ENCODE measurements around the gene ACSL6.

The ACSL6 gene

GRCh38 chr5:132021654-132022053 is 10.2 kb upstream of the ACSL6 start:
- no peak overlapping the region for H3K4me3 ChIP-seq (ENCODE audit: low read depth, low read length)
- DNase-seq (ENCODE audit: low read depth) = no peak

DNA sequence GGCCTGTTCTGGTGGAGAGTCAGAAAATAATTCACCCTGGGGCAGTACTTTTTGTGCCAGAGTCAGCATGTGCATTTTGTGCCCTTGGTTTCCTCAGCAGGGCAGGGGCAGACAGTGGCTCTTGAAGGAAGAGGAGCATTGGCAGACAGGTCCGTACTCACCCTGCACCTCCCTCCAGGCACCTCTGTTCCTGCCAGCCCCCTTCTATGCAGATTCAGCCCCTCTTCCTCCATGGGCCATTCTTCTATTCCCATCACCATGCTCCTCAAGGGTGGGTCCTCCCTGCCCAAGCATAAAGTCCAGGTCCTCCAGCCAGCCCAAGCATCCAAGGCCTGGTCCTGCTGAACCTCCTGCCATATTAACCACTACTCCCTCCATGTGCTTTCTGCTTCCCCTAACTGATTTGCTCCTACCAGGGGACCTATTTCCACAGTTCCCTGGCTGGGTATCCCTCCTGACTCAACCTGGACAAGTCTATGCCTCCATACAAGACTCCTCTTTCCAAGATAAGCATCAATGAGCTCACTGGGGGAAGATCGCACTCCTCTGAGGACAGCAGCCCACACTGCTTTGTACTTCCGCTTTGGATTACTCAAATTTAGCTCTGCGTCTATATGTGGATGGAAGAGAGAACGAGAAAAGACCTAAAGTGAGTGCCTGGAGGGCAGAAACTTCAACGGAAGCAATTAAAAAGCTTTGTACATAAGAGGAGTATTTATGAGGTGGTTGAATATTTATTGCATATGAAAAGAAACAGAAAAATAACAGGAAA is 9.3 kb upstream of the ACSL6 start:
- H3K4me3 ChIP-seq (ENCODE audit: low read depth, low read length) = no peak overlapping the region
- TF ChIP-seq, protein P1, sequence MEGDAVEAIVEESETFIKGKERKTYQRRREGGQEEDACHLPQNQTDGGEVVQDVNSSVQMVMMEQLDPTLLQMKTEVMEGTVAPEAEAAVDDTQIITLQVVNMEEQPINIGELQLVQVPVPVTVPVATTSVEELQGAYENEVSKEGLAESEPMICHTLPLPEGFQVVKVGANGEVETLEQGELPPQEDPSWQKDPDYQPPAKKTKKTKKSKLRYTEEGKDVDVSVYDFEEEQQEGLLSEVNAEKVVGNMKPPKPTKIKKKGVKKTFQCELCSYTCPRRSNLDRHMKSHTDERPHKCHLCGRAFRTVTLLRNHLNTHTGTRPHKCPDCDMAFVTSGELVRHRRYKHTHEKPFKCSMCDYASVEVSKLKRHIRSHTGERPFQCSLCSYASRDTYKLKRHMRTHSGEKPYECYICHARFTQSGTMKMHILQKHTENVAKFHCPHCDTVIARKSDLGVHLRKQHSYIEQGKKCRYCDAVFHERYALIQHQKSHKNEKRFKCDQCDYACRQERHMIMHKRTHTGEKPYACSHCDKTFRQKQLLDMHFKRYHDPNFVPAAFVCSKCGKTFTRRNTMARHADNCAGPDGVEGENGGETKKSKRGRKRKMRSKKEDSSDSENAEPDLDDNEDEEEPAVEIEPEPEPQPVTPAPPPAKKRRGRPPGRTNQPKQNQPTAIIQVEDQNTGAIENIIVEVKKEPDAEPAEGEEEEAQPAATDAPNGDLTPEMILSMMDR (conservative IDR thresholded peaks at IDR 0.05; ENCODE audit: low read depth, low read length) = no peak
- DNase-seq (ENCODE audit: low read depth) = no peak

More at GRCh38 chr5:132021654-132022053, 10.2 kb upstream of the ACSL6 start:
- TF ChIP-seq, protein P1 (conservative IDR thresholded peaks at IDR 0.05; ENCODE audit: low read depth, low read length) = no peak

DNA sequence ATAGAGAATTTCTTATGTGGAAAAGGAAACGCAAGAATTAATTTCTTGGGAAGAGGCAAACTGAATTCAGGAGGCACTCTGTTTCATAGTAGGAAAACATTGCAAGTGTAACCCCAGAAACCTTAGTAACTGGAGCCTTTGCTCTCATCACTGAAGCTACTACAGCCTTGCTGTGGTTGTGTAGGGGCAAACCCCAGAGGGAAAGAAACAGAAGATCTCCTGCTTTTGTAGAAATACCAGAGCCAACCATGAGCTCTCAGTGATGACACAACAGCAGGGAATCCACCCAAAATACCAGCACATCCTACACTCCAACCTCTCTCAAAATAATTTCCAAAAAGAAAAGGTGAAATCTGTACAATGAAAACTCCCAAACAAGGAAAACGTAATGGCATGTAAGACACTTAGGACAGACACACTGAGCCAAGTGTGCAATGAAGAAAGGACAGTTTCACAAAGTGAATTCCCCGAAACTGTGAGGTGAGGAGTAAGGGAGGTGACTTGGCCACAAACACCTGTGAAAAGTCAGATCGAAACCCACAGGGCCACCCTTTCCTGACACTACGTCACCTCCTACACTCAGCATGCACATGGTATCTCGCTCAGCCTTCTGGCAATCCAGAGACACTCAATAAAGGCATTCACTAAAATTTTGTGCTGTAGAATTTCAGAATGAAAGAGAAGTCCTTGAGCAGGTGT is 8.5 kb upstream of the ACSL6 start:
- no peak for DNase-seq (ENCODE audit: low read depth)
- no peak overlapping the region for H3K4me3 ChIP-seq (ENCODE audit: low read depth, low read length)
- TF ChIP-seq, protein P1 (conservative IDR thresholded peaks at IDR 0.05; ENCODE audit: low read depth, low read length) = no peak

GRCh38 chr5:132019337-132019736 is 7.9 kb upstream of the ACSL6 start:
- no peak for DNase-seq (ENCODE audit: low read depth)
- H3K4me3 ChIP-seq (ENCODE audit: low read depth, low read length) = no peak overlapping the region
- TF ChIP-seq, protein P1 (conservative IDR thresholded peaks at IDR 0.05; ENCODE audit: low read depth, low read length) = no peak

GRCh38 chr5:132017738-132018625 is 6.5 kb upstream of the ACSL6 start:
- H3K4me3 ChIP-seq (ENCODE audit: low read depth, low read length) = no peak overlapping the region
- DNase-seq (ENCODE audit: low read depth) = no peak
- TF ChIP-seq, protein P1 (conservative IDR thresholded peaks at IDR 0.05; ENCODE audit: low read depth, low read length) = no peak

- TF ChIP-seq, protein P1 (conservative IDR thresholded peaks at IDR 0.05; ENCODE audit: low read depth, low read length) = no peak
- no peak for DNase-seq (ENCODE audit: low read depth)
- no peak overlapping the region for H3K4me3 ChIP-seq (ENCODE audit: low read depth, low read length)
Observed at GRCh38 chr5:132017316-132017715, 5.9 kb upstream of the ACSL6 start.

All from choroid plexus epithelial cell (primary cell).